ENCODE results near the gene MAP3K19.

DNA sequence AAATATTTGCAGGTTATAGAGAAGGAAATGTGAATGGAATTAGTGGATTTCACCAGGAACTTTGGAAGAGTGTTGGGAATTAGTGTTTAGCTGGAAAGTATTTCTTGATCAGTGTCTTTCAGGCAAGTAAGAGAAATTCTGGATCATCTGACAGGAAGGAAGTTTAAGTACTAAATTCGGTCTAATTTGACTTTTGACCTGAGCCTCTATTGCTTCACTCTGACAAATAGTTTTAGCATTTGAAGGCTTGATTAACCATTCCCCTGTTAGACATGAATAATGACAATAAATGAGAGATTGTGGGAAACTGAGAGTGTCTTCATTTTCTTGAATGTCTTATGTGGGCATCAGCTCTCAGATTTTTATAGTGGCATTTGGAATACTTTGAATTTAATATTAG is 112.6 kb downstream of the MAP3K19 start:
- TF ChIP-seq EZH2 (IDR thresholded peaks at IDR 0.05), result no peak
- TF ChIP-seq, protein P1, sequence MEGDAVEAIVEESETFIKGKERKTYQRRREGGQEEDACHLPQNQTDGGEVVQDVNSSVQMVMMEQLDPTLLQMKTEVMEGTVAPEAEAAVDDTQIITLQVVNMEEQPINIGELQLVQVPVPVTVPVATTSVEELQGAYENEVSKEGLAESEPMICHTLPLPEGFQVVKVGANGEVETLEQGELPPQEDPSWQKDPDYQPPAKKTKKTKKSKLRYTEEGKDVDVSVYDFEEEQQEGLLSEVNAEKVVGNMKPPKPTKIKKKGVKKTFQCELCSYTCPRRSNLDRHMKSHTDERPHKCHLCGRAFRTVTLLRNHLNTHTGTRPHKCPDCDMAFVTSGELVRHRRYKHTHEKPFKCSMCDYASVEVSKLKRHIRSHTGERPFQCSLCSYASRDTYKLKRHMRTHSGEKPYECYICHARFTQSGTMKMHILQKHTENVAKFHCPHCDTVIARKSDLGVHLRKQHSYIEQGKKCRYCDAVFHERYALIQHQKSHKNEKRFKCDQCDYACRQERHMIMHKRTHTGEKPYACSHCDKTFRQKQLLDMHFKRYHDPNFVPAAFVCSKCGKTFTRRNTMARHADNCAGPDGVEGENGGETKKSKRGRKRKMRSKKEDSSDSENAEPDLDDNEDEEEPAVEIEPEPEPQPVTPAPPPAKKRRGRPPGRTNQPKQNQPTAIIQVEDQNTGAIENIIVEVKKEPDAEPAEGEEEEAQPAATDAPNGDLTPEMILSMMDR (IDR thresholded peaks at IDR 0.05 in 2 of 3, conservative IDR thresholded peaks at IDR 0.05 in 1 of 3; ENCODE audit: borderline replicate concordance in 1 of 3, insufficient read depth in 1 of 3, low read depth in 2 of 3, low read length in 2 of 3), result no peak
- TF ChIP-seq ZFX (IDR thresholded peaks at IDR 0.05), result no peak
- no peak for TF ChIP-seq POLR2A (IDR thresholded peaks at IDR 0.05; ENCODE audit: borderline replicate concordance, extremely low read depth, insufficient read depth, insufficient read length)
- TF ChIP-seq TCF7L2 (IDR thresholded peaks at IDR 0.05; ENCODE audit: borderline replicate concordance, extremely low read depth, insufficient read depth, insufficient read length), result no peak
- TF ChIP-seq ZNF274 (IDR thresholded peaks at IDR 0.05; ENCODE audit: low read depth, low read length), result no peak
- no peak for TF ChIP-seq EGR1 (IDR thresholded peaks at IDR 0.05; ENCODE audit: low read depth)
- TF ChIP-seq, protein P2, sequence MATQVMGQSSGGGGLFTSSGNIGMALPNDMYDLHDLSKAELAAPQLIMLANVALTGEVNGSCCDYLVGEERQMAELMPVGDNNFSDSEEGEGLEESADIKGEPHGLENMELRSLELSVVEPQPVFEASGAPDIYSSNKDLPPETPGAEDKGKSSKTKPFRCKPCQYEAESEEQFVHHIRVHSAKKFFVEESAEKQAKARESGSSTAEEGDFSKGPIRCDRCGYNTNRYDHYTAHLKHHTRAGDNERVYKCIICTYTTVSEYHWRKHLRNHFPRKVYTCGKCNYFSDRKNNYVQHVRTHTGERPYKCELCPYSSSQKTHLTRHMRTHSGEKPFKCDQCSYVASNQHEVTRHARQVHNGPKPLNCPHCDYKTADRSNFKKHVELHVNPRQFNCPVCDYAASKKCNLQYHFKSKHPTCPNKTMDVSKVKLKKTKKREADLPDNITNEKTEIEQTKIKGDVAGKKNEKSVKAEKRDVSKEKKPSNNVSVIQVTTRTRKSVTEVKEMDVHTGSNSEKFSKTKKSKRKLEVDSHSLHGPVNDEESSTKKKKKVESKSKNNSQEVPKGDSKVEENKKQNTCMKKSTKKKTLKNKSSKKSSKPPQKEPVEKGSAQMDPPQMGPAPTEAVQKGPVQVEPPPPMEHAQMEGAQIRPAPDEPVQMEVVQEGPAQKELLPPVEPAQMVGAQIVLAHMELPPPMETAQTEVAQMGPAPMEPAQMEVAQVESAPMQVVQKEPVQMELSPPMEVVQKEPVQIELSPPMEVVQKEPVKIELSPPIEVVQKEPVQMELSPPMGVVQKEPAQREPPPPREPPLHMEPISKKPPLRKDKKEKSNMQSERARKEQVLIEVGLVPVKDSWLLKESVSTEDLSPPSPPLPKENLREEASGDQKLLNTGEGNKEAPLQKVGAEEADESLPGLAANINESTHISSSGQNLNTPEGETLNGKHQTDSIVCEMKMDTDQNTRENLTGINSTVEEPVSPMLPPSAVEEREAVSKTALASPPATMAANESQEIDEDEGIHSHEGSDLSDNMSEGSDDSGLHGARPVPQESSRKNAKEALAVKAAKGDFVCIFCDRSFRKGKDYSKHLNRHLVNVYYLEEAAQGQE (IDR thresholded peaks at IDR 0.05; ENCODE audit: low read depth), result no peak

All from HCT116 (cell line).